Stimulated activated CD4-positive, alpha-beta T cell treated with anti-CD3 and anti-CD28 coated beads, Interleukin-4, amount 100 ng/mL, for 4 hours (primary cell): ENCODE data around the gene FAM171A1.
"Not testable (repeated sequence)": the region's sequence is repeated elsewhere in the genome, so short reads cannot be mapped to it uniquely, and the experiment has no call there.

Experiments
- DNase-seq, 2 experiments: peaks; one replicate each; pipeline ENCODE4 v3.0.0-alpha.2; 2020

The FAM171A1 gene

GRCh38 chr10:15316145-15316544 lies 54.9 kb downstream of the FAM171A1 start:
- no peak for DNase-seq

GRCh38 chr10:15315286-15315685 lies 55.8 kb downstream of the FAM171A1 start:
- DNase-seq = no peak

- no peak for DNase-seq
Measured at GRCh38 chr10:15314482-15315045, 56.5 kb downstream of the FAM171A1 start.

- no peak for DNase-seq
Measured at GRCh38 chr10:15313843-15314242, 57.2 kb downstream of the FAM171A1 start.

- no peak for DNase-seq
Measured at GRCh38 chr10:15313047-15313446, 58.0 kb downstream of the FAM171A1 start.

GRCh38 chr10:15311569-15312280 lies 59.4 kb downstream of the FAM171A1 start:
- no peak for DNase-seq

GRCh38 chr10:15310776-15311568 lies 60.1 kb downstream of the FAM171A1 start:
- DNase-seq = no peak

GRCh38 chr10:15309221-15309620 lies 61.9 kb downstream of the FAM171A1 start:
- no peak for DNase-seq

GRCh38 chr10:15306735-15307280 lies 64.3 kb downstream of the FAM171A1 start:
- DNase-seq = no peak

GRCh38 chr10:15305634-15306033 lies 65.5 kb downstream of the FAM171A1 start:
- no peak for DNase-seq

- no peak for DNase-seq
Measured at GRCh38 chr10:15305161-15305560, 65.9 kb downstream of the FAM171A1 start.

- DNase-seq = not testable (repeated sequence)
Measured at GRCh38 chr10:15302188-15302956, 68.7 kb downstream of the FAM171A1 start.

- DNase-seq = no peak
Measured at GRCh38 chr10:15300697-15301096, 70.4 kb downstream of the FAM171A1 start.

GRCh38 chr10:15300145-15300544 lies 70.9 kb downstream of the FAM171A1 start:
- no peak for DNase-seq

- DNase-seq = no peak
Measured at GRCh38 chr10:15296701-15297100, 74.4 kb downstream of the FAM171A1 start.

- DNase-seq = no peak
Measured at GRCh38 chr10:15295537-15296325, 75.4 kb downstream of the FAM171A1 start.

- DNase-seq = no peak
Measured at GRCh38 chr10:15293862-15294842, 76.9 kb downstream of the FAM171A1 start.

- no peak for DNase-seq
Measured at GRCh38 chr10:15290671-15291070, 80.4 kb downstream of the FAM171A1 start.

GRCh38 chr10:15290150-15290549 lies 80.9 kb downstream of the FAM171A1 start:
- DNase-seq = no peak

- no peak for DNase-seq
Measured at GRCh38 chr10:15280974-15281373, 90.1 kb downstream of the FAM171A1 start.

- no peak for DNase-seq
Measured at GRCh38 chr10:15280462-15280861, 90.6 kb downstream of the FAM171A1 start.
